Stimulated activated naive CD8-positive, alpha-beta T cell treated with anti-CD3 and anti-CD28 coated beads, Interleukin-15, Interleukin-2, amounts not matched to agents 100 ng/mL and 50 ng/mL, for 24 hours (primary cell): Measurements from ENCODE around the gene RPL10.

Source experiments
- H3K27ac Mint-ChIP-seq: one replicate; pipeline ENCODE4 v1.8.0; 2021; ENCODE audit warnings: mild to moderate bottlenecking, mixed read lengths
- H3K27me3 Mint-ChIP-seq: one replicate; pipeline ENCODE4 v1.8.0; 2021; ENCODE audit warnings: mixed read lengths
- H3K36me3 Mint-ChIP-seq: one replicate; pipeline ENCODE4 v1.8.0; 2021; ENCODE audit warnings: low read depth, mixed read lengths
- H3K4me1 Mint-ChIP-seq: one replicate; pipeline ENCODE4 v1.8.0; 2021; ENCODE audit warnings: low read depth, mixed read lengths
- H3K4me3 Mint-ChIP-seq: one replicate; pipeline ENCODE4 v1.8.0; 2021; ENCODE audit warnings: mild to moderate bottlenecking, mixed read lengths
- H3K9me3 Mint-ChIP-seq: one replicate; pipeline ENCODE4 v1.8.0; 2021; ENCODE audit warnings: mixed read lengths

The RPL10 gene

GRCh38 chrX:154436374-154436982 lies 38.3 kb downstream of the RPL10 start:
- H3K36me3 Mint-ChIP-seq, result peaks cover 14% of the 10 kb centered on the region
- peak overlapping the region; percentile 85 for H3K27ac Mint-ChIP-seq

GRCh38 chrX:154436983-154437752 lies 39.0 kb downstream of the RPL10 start, which contains the start of gene GDI1:
GDI1 (plus strand) TSS chrX:154437154; CDS start chrX:154437255, 101 bp downstream.
- H3K36me3 Mint-ChIP-seq, result peaks cover 14% of the 10 kb centered on the region
- no peaks in the 10 kb centered on the region for H3K9me3 Mint-ChIP-seq
- H3K4me3 Mint-ChIP-seq, result peak within 1 kb of the TSS; percentile 85
- H3K4me1 Mint-ChIP-seq, result peaks cover 20% of the 10 kb centered on the region
- H3K27me3 Mint-ChIP-seq, result no peaks in the 10 kb centered on the region
- H3K27ac Mint-ChIP-seq, result peak within 1 kb of the TSS; percentile 85

More at GRCh38 chrX:154436374-154436982, 38.3 kb downstream of the RPL10 start:
- H3K4me3 Mint-ChIP-seq, result peak overlapping the region; percentile 70
- H3K4me1 Mint-ChIP-seq, result peaks cover 20% of the 10 kb centered on the region
- no peaks in the 10 kb centered on the region for H3K9me3 Mint-ChIP-seq
- H3K27me3 Mint-ChIP-seq, result no peaks in the 10 kb centered on the region

GRCh38 chrX:154437971-154438893 lies 40.1 kb downstream of the RPL10 start:
- Mint-ChIP-seq H3K4me1 (peaks cover 20% of the 10 kb centered on the region), H3K4me3 (peak overlapping the region; percentile 85), H3K9me3 (no peaks in the 10 kb centered on the region), H3K27me3 (no peaks in the 10 kb centered on the region), H3K27ac (peak overlapping the region; percentile 82), H3K36me3 (peaks cover 14% of the 10 kb centered on the region)

- no peak overlapping the region for H3K27ac Mint-ChIP-seq
- H3K36me3 Mint-ChIP-seq, result peaks cover 14% of the 10 kb centered on the region
- H3K4me3 Mint-ChIP-seq, result no peak overlapping the region
- H3K4me1 Mint-ChIP-seq, result peaks cover 24% of the 10 kb centered on the region
- H3K9me3 Mint-ChIP-seq, result no peaks in the 10 kb centered on the region
- no peaks in the 10 kb centered on the region for H3K27me3 Mint-ChIP-seq
These were observed 41.7 kb downstream of the RPL10 start for GRCh38 chrX:154439841-154440240.

- Mint-ChIP-seq H3K27ac (no peak overlapping the region), H3K27me3 (no peaks in the 10 kb centered on the region), H3K9me3 (no peaks in the 10 kb centered on the region), H3K36me3 (peaks cover 9% of the 10 kb centered on the region), H3K4me1 (peaks cover 24% of the 10 kb centered on the region), H3K4me3 (no peak overlapping the region)
These were observed 42.6 kb downstream of the RPL10 start for GRCh38 chrX:154440623-154441357.

- Mint-ChIP-seq H3K36me3 (peaks cover 3% of the 10 kb centered on the region), H3K4me3 (no peak overlapping the region), H3K9me3 (no peaks in the 10 kb centered on the region), H3K4me1 (peaks cover 19% of the 10 kb centered on the region), H3K27ac (no peak overlapping the region), H3K27me3 (no peaks in the 10 kb centered on the region)
These were observed 43.4 kb downstream of the RPL10 start for GRCh38 chrX:154441564-154441963.

GRCh38 chrX:154441984-154442707 lies 44.0 kb downstream of the RPL10 start:
- Mint-ChIP-seq H3K4me3 (no peak overlapping the region), H3K4me1 (peaks cover 19% of the 10 kb centered on the region), H3K27ac (no peak overlapping the region), H3K27me3 (no peaks in the 10 kb centered on the region), H3K9me3 (no peaks in the 10 kb centered on the region), H3K36me3 (peaks cover 6% of the 10 kb centered on the region)

- Mint-ChIP-seq H3K27ac (no peak overlapping the region), H3K27me3 (no peaks in the 10 kb centered on the region), H3K36me3 (peaks cover 7% of the 10 kb centered on the region), H3K4me1 (peaks cover 10% of the 10 kb centered on the region), H3K4me3 (peak overlapping the region; percentile 71), H3K9me3 (no peaks in the 10 kb centered on the region)
These were observed 45.3 kb downstream of the RPL10 start for GRCh38 chrX:154443479-154443910.

GRCh38 chrX:154443992-154444754 lies 46.0 kb downstream of the RPL10 start, which contains the start of gene FAM50A:
FAM50A (plus strand) TSS chrX:154444141; CDS start chrX:154444236, 95 bp downstream.
- Mint-ChIP-seq H3K4me3 (peak within 1 kb of the TSS; percentile 71), H3K4me1 (peaks cover 7% of the 10 kb centered on the region), H3K36me3 (peaks cover 4% of the 10 kb centered on the region)

GRCh38 chrX:154444755-154445246 lies 46.6 kb downstream of the RPL10 start:
- Mint-ChIP-seq H3K9me3 (no peaks in the 10 kb centered on the region), H3K27me3 (no peaks in the 10 kb centered on the region), H3K4me1 (peaks cover 7% of the 10 kb centered on the region), H3K4me3 (peak overlapping the region; percentile 69), H3K27ac (no peak overlapping the region), H3K36me3 (peaks cover 4% of the 10 kb centered on the region)

More at GRCh38 chrX:154443992-154444754, 46.0 kb downstream of the RPL10 start, which contains the start of gene FAM50A:
- Mint-ChIP-seq H3K27ac (no peak within 1 kb of the TSS), H3K27me3 (no peaks in the 10 kb centered on the region), H3K9me3 (no peaks in the 10 kb centered on the region)

GRCh38 chrX:154445776-154446175 lies 47.6 kb downstream of the RPL10 start:
- Mint-ChIP-seq H3K36me3 (peaks cover 4% of the 10 kb centered on the region), H3K27ac (no peak overlapping the region), H3K9me3 (no peaks in the 10 kb centered on the region), H3K27me3 (no peaks in the 10 kb centered on the region), H3K4me1 (peaks cover 7% of the 10 kb centered on the region), H3K4me3 (no peak overlapping the region)

- no peaks in the 10 kb centered on the region for H3K9me3 Mint-ChIP-seq
- H3K36me3 Mint-ChIP-seq, result peaks cover 4% of the 10 kb centered on the region
- H3K27me3 Mint-ChIP-seq, result no peaks in the 10 kb centered on the region
- no peak overlapping the region for H3K4me3 Mint-ChIP-seq
- no peak overlapping the region for H3K27ac Mint-ChIP-seq
- peaks cover 4% of the 10 kb centered on the region for H3K4me1 Mint-ChIP-seq
These were observed 48.3 kb downstream of the RPL10 start for GRCh38 chrX:154446430-154446829.

- Mint-ChIP-seq H3K9me3 (no peaks in the 10 kb centered on the region), H3K4me3 (no peak overlapping the region), H3K4me1 (peaks cover 2% of the 10 kb centered on the region), H3K27ac (no peak overlapping the region), H3K36me3 (peaks cover 4% of the 10 kb centered on the region), H3K27me3 (no peaks in the 10 kb centered on the region)
These were observed 50.3 kb downstream of the RPL10 start for GRCh38 chrX:154448484-154448883.
